COLO829 (cell line): ENCODE results near the gene ARRB1.
A peak's percentile ranks its signal among the peaks of the same experiment; 100 is the strongest.
"Not testable (repeated sequence)": the region's sequence is repeated elsewhere in the genome, so short reads cannot be mapped to it uniquely, and the experiment has no call there.

Experiments
- DNase-seq: peaks from one replicate; pipeline ENCODE4 v3.0.0; 2012; ENCODE audit warnings: low spot score

Gene ARRB1

DNA sequence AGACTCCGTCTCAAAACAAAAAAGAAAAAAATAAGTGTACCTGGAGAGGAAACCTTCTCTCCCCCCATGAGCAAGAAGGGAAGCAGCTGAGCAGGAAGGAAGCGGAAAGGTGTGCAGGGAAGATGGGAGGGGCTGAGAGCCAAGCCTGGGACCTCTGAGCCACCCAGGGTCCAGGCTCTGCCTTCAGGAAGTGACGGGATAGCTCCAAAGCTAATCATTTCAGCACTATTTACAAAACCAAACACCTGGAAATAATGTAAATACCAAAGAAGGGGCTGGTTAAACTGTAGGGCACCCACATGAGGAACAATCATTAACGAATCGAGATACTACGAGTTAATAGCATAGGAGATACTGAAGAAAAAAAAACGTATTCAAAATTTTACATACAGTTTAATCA lies 27.9 kb downstream of the ARRB1 start:
- DNase-seq: no peak

DNA sequence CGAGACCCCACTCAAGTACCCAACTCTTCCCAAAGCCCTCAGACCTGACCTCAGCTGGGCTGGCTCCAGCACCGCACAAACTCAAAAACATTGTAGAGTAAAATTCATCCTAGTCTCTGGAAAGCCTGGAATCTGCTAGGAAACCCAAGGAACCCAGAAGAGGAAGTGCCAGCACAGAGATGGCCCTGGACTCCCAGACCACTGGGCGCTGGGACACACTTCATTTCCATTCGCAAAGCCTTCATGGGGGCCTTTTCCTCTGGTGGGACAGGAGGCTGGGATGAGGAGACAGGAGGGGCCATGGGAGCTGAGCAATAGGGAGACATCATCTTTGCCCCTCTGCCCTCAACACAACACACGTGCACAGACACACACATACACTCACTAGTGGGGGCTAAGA lies 30.8 kb downstream of the ARRB1 start:
- no peak for DNase-seq

DNA sequence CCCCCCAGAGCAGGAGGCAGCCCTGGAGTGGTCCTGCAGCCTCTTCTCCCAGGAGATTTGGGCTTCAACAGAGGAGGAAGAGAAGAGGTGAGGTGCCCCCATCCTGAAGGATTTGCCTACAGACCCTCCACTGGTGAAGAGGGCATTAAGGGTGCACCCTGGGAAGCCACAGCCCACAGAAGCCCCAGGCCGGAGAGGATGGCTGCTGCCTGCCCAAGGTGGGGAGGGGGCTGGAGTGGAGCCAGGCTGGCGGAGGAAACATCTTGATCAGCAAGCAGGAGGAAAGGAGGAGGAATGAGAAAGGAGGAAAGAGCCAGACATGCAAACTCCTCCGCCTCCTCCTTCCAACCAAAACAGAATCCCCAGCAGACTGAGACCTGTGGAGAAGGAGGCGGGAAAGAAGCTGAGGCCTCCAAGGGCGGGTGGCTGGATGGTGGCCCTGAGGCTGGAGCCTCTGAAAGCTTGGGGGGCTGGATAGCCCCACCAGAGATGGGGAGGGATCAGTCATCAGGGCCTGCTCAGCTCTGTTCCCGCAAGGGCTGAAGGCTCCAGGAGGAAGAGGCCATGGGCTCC lies 31.3 kb downstream of the ARRB1 start:
- no peak for DNase-seq

DNA sequence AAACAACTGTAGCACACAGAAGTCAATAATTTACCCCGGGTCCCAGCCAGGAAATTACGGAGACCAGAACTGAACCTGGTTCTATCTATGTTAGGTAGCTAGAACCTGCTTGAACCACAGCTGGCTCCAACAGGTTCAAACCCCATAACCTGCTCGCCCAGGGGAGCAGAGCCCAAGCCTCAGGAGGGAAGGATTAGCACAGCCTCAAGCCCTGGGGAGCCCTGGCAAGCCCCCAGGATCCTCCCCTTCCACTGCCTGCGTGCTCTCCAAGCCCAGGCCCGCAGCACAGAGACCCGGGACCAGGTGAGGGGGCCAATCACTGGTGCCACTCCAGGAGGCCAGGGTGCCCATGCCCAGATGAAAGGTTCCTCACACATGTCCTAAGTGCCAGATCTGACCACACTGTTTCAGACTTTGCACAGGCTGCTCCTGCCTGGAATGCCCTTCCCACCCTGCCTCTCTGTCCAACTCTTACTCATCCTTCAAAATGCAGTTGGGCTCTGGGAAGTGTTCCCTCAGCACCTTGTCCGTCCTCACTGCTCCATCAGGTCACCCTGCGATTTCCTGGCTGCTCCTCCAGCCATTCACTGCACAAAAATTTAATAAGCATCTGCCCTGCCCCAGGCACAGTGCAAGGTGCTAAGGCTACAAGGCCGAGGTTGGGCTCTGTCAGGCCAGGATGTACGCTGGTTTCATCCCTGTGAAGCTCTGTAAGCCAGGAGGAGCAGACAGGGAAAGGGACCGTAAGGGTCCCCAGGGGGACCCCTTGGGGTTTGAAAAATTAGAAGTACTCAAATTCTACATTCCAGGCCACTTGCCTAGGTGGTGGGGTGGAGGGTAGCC lies 32.2 kb downstream of the ARRB1 start:
- DNase-seq: no peak

DNA sequence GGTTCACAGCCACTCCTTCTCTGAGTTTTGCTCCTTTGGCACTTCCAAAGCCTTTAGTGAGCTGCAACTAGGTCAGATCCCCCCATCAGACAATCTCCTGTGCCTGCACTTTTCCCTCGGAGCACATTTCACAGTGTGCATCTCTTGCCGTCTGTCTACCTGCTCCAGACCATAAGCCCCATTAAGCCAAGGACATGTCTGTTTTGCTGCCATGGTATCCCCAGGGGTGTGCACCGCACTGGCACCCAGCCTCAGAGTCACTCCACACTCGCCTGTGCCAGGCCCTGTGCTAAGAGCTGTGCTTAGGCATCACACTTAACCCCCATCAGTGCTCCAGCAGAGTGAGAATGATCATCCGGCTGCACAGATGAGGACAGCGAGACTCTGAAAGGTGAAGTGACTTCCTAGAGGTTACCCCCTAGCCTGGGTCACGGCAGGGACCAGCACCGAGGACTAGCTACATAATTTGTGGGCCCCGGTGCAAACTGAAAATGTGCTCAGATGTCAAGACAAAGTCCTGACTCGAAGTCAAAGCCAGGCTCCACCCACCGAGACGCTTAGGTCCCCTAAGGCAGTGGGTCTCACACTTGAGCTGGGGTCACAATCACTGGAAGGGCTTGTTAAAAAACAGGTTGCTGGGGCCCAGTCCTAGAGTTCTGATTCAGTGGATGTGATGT lies 33.9 kb downstream of the ARRB1 start:
- DNase-seq: no peak

DNA sequence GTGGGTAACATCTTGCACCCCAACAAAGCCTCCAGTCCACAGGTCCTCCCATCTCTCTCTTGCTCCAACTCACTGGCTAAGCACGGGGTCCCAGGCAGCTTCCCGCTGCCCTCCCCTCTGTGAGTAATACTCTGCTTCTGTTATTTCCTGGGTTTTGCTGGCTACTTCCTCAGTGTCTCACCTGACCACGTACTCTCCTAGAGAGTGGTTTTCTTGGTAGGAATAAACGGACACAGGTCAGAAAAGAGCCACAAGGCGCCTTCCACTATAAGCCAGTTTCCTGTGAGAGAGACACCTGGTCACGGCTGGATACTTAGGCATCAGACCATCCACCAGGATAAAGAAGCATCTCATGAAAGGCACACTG lies 36.0 kb downstream of the ARRB1 start:
- no peak for DNase-seq

DNA sequence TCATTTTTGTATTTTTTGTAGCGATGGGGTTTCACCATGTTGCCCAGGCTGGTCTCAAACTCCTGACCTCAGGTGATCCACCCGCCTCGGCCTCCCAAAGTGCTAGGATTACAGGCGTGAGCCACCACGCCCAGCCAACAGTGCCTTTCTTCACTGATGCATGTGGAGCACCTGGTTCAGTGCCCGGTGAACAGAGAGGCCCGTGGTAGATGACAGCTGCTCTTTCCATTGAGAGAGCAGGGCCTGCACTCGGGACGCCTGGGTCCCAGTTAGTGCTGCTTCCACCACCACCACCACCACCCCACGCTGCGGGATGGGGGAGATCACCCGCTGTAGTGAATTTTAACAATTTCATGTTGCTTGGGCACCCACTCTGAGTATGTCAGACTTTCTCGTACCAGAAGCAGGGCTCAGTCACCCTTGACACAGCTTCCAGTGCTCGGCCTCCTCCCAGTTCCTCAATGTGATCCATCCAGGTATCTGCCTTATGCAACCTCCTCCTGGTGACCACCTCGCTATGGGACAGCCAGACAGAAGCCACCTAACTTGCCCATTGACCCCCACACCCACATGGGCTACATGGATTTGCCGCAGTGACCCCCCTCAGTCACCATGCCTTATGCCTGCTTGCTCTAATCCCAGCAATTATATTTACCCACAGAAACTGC lies 36.6 kb downstream of the ARRB1 start:
- no peak for DNase-seq

DNA sequence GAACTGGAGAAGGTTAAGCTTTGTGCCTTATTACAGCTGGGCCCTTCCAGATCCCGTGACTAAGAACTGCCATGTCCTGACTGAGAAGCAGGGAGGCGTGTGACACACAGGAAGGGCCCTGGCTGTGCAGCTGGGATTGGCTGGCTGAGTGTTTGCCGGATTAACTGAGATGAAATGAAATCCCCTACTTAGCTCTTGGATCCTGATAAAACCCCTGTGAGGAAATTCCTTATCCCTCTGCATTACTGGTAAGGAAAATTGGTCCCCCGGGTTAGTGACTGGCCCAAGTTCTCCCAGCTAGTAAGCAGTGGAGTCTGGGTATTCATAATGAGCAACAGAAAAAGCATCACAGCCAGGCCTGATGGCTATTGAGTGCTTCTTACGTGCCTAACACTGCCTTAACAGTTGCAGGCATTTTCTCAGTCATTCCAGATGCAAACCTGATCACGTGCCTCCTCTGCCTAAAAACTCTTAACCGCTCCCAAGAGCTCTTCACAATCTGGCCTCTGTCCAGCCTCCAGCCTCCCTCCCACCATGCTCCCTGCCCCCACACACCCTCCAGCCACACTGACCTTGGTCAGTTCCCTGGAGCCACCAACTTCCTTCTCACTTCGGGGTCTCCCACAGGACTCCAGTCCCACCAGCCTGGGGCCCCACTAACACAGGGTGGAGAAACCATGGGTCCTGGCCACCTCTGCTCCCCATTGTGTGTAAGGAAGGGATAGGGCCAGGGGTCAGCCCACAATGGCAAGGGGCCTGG lies 37.8 kb downstream of the ARRB1 start:
- peak; percentile 53 for DNase-seq

DNA sequence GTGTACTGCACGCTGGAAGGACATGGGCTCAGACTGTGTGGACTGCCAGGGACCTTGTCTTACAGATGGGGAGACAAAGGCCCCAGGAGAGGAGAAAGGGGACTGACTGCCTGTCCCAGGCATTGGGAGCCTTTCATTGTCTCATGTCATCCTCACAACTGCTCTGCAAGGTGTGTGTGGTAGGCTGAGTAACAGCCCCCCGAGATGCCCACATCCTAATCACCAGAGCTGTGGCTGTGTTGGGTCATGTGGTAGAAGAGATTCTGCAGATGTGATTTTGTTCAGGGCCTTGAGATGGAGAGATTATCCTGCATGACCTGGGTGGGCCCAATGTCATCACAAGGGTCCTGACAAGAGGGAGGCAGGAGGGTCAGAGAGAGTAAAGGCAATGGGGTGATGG lies 39.1 kb downstream of the ARRB1 start:
- no peak for DNase-seq

DNA sequence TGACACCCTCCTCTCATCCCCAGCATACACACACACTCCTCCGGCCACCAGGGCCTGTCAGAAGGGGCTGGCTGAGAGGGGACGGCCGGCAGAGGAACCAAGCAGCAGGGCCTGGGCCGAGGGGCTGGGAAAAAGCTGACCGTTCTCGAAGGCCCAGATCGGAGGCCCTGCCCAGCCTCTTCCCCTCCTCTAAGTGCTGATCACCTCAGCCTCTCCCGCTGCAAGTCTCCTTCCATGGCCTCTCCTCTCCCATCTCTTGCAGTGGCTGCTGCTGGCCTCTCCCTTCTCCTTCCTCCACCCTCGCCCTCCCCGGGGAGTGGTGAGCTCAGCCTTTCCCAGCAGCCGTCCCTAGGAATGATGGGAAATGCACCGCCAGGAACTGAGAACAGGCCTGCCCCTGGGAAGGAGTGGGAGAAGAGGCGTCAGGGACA lies 39.6 kb downstream of the ARRB1 start:
- DNase-seq: no peak

DNA sequence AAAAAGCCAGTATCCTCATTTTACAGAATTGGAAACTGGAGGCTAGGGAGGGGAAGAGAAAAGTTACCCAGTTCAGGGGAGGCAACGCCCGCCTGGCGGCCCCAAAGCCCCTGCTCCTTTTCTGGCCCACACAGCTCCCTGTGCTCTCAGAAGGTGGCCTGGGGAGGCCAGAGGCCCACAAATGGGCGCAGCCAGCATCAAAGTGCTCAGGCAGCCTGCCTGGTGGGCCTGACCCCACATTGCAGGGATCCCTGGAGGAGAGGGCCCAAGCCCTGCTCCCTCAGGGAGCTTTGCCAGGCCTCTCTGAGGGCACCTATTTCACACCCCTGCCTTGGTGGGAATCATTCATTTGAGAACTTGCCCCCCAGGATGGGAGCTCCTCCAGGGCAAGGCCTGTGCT lies 42.5 kb downstream of the ARRB1 start:
- DNase-seq: no peak

DNA sequence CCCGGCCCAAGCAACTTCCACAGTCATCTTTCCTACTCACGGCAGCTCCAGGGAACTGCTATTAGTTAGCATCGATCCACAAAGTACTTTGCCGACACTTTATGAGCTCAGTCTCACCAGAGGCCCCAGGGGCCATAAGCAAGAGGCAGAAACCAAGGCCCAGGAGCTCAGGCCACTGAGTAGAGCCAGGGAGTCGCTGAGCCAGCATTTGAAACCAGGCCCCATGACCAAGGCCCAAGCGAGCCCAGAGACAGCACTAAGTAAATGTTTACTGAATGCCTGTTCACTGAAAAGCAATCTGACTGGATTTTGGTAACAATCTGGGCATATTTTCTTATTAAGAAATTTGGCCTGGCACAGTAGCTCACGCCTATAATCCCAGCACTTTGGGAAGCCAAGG lies 43.3 kb downstream of the ARRB1 start:
- DNase-seq: no peak

DNA sequence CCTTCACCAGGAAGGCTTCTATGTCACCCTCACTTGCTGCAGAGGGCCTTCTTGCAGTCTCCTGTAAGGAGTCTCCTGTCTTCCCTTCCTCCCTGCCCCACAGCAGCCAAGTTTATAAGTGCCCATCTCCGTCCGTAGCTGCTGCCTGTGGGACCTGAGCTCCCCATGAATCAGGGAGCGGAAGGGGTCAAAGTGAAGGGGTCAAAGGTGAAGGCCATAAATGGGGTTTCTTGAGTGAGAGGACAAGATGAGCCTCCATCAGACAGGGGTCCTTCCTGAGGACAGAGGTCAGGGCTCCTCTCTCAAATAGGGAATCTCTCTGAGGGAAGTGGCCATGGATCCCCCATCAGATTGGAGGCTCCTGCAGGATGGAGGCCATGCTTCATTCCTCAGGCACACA lies 44.4 kb downstream of the ARRB1 start:
- DNase-seq: no peak

DNA sequence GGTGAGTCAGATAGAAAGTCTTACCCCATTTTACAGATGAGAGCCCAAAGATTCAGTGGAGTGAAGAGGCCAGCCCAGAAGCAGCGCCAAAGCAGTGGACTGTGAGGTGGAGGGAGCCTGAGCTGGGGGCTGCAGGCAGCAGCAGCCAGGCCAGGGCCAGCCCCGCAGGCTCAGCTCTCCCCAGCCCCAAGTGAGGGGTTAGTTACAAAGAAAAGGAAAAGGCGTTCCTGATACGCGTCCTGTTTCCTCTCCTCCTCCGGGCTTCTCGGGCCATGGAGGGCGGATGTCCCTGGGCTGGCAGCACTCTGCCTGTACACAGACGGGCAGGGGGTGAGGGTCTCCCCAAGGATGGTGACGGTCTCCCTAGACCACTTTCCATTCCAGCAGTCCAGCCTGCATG lies 44.9 kb downstream of the ARRB1 start:
- no peak for DNase-seq

DNA sequence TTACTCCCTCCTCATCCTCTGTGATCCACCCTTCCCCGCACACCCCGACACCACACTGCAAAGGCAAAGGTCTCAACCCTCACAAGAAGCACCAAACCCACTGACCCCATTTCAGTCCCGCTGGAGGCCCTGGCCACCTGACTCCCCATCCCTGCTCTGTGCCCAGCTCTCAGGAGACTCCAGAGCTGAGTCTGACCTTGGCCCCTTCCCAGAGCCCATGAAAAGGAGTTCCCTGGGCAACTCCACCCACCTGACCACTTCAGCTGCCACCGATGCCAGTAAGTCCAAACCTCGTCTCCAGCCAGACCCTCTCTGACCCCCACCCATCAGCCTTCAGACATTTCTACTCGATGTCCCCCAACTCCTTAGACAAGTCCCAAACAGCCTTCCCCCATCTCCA lies 45.5 kb downstream of the ARRB1 start:
- no peak for DNase-seq

DNA sequence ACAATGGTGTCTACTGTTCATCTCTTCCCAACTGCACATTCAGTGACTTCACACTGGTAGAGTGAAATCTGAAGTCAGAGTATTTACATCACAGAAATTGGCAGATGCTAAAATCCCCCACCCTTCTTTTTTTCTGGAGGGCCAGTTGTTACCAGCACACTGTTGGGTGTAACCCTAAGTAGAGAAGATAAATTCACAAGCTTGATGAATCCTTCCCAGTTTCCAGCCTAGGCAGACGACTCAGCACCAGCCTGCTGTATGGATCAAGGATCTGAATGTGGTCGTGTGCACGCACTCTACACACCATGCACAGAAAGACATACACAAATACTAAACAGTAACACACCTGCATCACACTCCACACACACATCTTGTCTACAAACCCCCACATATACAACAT lies 46.0 kb downstream of the ARRB1 start:
- no peak for DNase-seq

DNA sequence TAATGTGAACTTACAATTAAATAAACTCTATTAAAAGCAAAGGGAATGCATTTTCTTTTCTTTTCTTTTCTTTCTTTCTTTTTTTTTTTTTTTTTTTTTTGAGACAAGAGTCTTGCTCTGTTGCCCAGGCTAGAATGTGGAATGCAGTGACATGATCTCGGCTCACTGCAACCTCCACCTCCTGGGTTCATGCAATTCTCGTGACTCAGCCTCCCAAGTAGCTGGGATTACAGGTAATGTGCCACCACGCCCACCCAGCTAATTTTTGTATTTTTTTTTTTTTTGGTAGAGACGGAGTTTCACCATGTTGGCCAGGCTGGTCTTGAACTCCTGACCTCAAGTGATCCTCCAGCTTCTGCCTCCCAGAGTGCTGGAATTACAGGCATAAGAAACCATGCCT lies 46.5 kb downstream of the ARRB1 start:
- not testable (repeated sequence) for DNase-seq

DNA sequence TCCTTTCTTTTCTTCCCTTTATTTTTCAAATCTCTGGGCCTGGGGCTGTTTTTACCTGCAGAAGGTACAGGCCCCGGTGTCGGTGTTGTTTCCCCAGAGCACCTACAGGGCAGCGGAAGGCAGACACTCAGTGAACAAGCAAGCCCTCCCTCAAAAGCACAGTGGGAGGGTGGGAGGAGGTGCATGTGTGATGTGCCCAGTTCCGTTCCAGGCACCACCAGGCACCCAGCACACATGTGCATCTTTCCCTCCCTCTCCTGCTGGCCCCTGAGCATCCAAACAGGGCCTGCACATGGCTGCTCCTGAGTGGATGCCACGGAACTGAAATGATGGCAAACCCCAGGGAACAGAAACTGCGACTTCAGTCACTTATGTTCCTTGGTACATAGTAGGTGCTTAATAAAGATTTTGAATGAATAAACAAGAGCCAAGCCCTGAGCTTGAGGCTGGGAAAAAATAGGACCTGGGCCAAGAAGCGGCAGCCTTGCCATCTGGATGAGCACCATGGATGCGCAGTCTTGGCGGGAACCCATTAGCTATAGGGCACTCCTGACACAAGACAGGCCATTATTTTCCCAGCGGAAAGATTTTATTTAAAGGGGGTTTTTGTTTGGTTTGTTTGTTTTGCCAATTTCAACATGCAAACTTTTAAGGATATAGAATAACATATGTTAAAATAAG lies 47.8 kb downstream of the ARRB1 start:
- no peak for DNase-seq

DNA sequence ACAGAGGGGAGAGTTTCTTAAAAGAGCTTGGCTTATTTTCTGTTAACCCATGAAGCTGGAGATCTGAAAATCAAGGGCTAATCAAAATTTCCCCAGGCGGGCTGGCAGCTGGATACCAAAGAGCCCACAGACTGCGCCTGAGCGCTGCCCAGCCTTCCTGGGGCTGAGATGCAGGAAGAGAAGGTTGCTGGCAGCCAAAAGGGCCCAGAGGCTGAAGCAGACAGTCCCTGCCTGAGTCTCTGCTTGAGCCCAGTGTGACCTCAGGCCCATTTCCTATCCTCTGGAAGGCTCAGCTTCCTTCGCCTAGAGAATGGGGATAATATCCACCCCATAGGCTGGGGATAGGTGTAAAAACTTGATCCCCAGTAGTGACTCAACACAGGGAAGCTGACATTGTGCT lies 49.1 kb downstream of the ARRB1 start:
- no peak for DNase-seq

DNA sequence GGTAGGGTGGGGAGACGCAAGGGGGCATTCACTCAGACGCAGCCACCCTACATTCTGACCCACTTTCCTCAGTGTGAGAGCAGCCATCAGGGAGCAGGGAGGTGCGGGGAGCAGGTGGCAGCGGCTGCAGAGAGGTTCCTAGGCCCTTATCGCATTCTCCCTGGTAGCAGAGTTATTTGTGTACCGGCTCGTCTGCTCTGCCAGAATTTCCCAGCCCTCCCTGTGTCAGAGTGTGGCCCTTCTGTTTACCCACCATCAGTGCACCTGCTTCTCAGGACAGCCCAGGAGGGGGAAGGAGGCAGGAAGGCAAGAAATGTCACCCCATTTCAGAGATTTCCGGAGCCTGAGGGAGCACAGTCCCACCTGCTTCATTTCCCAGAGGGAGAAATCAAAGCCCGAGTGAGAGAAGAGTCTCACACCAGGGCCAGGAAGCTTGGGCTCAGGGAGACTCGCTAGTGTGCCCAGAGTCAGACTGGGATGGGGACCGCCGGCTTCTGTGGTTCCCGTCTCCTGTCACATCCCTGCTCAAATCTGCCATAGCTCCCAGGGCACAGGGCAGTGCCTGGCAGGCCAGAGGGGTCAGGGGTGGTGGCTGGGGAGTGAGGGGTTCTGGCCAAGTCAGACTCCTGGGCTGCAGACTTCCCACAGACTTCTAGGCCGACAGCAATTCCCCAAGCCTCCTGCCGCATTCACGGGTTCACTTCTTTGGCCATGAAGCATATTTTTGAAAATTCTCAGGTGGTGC lies 49.7 kb downstream of the ARRB1 start:
- no peak for DNase-seq

DNA sequence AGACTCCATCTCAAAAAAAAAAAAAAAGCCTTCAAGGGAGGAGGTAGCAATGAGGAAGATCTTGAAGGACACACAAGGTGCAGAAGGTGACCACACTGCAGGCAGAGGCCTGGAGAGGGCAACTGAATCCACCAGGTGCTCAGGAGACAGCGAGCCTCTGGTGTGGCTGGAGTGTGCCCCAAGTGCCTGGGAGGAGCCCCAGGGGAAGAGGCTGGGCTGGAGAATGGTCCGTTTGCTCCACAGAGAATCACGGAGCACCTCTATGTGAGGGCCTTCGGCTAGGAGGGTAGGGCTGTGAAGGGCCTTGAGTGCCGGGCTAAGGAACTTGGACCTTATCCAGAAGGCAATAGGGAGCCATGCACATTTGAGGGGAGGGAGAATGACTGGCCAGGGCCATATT lies 50.3 kb downstream of the ARRB1 start:
- DNase-seq: no peak
